GM12878 (cell line): ENCODE data around the gene ARHGAP21.

ENCODE experiments used
- POLR2A ChIP-seq: IDR thresholded peaks from 2 replicates; pipeline ENCODE4 v1.6.1; 2011; ENCODE audit warnings: low read depth, mild to moderate bottlenecking, low read length
- SKIL ChIP-seq: fragments of 450-650 bp; IDR thresholded peaks from 2 replicates; pipeline ENCODE4 v1.6.1; 2017; ENCODE audit warnings: mild to moderate bottlenecking, low read depth, inconsistent platforms; ENCODE audit not compliant: poor library complexity, severe bottlenecking
- SREBF1 ChIP-seq: IDR thresholded peaks from 2 replicates; pipeline ENCODE4 v1.6.1; 2012; ENCODE audit warnings: mild to moderate bottlenecking, low read length
- SUZ12 ChIP-seq: fragments of 200-600 bp; sonication (generic); IDR thresholded peaks from one replicate; pipeline ENCODE4 v1.6.1; 2018; ENCODE audit warnings: antibody characterized with exemption, mild to moderate bottlenecking; ENCODE audit not compliant: unreplicated experiment
- TF ChIP-seq, protein P1 (sequence below): IDR thresholded peaks from 2 replicates; pipeline ENCODE4 v1.6.1; 2012; ENCODE audit warnings: low read length, inconsistent platforms

GRCh38 chr10:24618401-24618800, 105.3 kb downstream of the ARHGAP21 start:
- TF ChIP-seq POLR2A (no peak), SREBF1 (no peak), SKIL (no peak), SUZ12 (no peak)
- TF ChIP-seq, protein P1, sequence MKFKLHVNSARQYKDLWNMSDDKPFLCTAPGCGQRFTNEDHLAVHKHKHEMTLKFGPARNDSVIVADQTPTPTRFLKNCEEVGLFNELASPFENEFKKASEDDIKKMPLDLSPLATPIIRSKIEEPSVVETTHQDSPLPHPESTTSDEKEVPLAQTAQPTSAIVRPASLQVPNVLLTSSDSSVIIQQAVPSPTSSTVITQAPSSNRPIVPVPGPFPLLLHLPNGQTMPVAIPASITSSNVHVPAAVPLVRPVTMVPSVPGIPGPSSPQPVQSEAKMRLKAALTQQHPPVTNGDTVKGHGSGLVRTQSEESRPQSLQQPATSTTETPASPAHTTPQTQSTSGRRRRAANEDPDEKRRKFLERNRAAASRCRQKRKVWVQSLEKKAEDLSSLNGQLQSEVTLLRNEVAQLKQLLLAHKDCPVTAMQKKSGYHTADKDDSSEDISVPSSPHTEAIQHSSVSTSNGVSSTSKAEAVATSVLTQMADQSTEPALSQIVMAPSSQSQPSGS = no peak
